ENCODE measurements around the gene SGSM1. TPM values are rescaled to one million over a fixed set of nuclear protein-coding genes. Genes with fewer than 3 reads are reported as not detected.

The SGSM1 gene
- total and polyA plus RNA-seq, 2 of the 4 experiments (the other 2 are of a cell fraction) = not detected

- no peak overlapping the region for H3K4me2 ChIP-seq (ENCODE audit: low read depth, low read length)
- H2BK120ac ChIP-seq (ENCODE audit: low read depth, low read length) = no peak overlapping the region
- dilution Hi-C loops (cut with HindIII; ENCODE audit: low sequenced_read_pairs, unreplicated experiment) (no loop called here), intact Hi-C loops (cut with micrococcal nuclease) (no loop called here), in situ Hi-C loops (cut with MboI; ENCODE audit: low sequenced_read_pairs) (no loop called here)
- DNase-seq = no peak
- no peak overlapping the region for H3K4ac ChIP-seq (ENCODE audit: low read depth, low read length)
- TF ChIP-seq CHD1 (IDR thresholded peaks at IDR 0.05; ENCODE audit: low read depth, low read length) (no peak), RAD21 (IDR thresholded peaks at IDR 0.05; ENCODE audit: low read length) (no peak), MXI1 (IDR thresholded peaks at IDR 0.05; ENCODE audit: borderline replicate concordance, low read depth, low read length) (no peak), USF2 (IDR thresholded peaks at IDR 0.05; ENCODE audit: low read depth, low read length) (no peak), SMC3 (IDR thresholded peaks at IDR 0.05; ENCODE audit: low read depth, low read length) (no peak), MAZ (IDR thresholded peaks at IDR 0.05; ENCODE audit: borderline replicate concordance, low read depth, low read length) (no peak), NFE2L2 (IDR thresholded peaks at IDR 0.05; ENCODE audit: low read depth, low read length) (no peak), RFX5 (IDR thresholded peaks at IDR 0.05; ENCODE audit: low read depth, low read length) (no peak), CEBPB (IDR thresholded peaks at IDR 0.05; ENCODE audit: low read depth, low read length) (no peak), CTCF (conservative IDR thresholded peaks at IDR 0.05; ENCODE audit: low read depth, low read length) (no peak)
- H2AK5ac ChIP-seq (ENCODE audit: low read depth, low read length) = no peak overlapping the region
- no peak overlapping the region for H2AK9ac ChIP-seq (replicated peaks; ENCODE audit: low read depth, low read length, poor library complexity)
- H3K36me3 ChIP-seq (ENCODE audit: control insufficient read depth, insufficient read depth, low read length) = no peaks in the 10 kb centered on the region
- H3K9me3 ChIP-seq (ENCODE audit: control insufficient read depth, insufficient read depth, low read length) = no peaks in the 10 kb centered on the region
- H3K27me3 ChIP-seq (ENCODE audit: control insufficient read depth, insufficient read depth, low read length) = peaks cover 4% of the 10 kb centered on the region; the same call in 1 of the 2 replicates
- H3K14ac ChIP-seq (replicated peaks; ENCODE audit: low read depth, low read length) = no peak overlapping the region
- no peak for ATAC-seq (ENCODE audit: low read depth)
- no TSS peak for BruUV-seq (replicated peaks)
- POLR2A ChIA-PET (ENCODE audit: unreplicated experiment) = no interaction called here
- CTCF ChIA-PET = no interaction called here
- H3K4me3 ChIP-seq (ENCODE audit: insufficient read depth, low read depth, low read length) = no peak overlapping the region
- H3K79me1 ChIP-seq (ENCODE audit: low read depth in 1 of 2, low read length in 2 of 2) = no peaks in the 10 kb centered on the region
- H3K18ac ChIP-seq (ENCODE audit: low read depth, low read length) = no peak overlapping the region
- no peak overlapping the region for H3K23ac ChIP-seq (ENCODE audit: low read depth, low read length)
- H2BK20ac ChIP-seq (ENCODE audit: low read depth, low read length) = no peak overlapping the region
- H4K5ac ChIP-seq (ENCODE audit: low read depth, low read length) = no peak overlapping the region
- no peak overlapping the region for H3K27ac ChIP-seq (ENCODE audit: insufficient read depth, low read length)
- no peaks in the 10 kb centered on the region for H3K9me1 ChIP-seq (ENCODE audit: insufficient read depth, low read length)
- no peak overlapping the region for H2BK15ac ChIP-seq (ENCODE audit: low read depth, low read length)
- no peak overlapping the region for H2BK5ac ChIP-seq (ENCODE audit: low read depth, low read length, poor library complexity, severe bottlenecking)
- WGBS, 2 experiments (ENCODE audit: extremely low coverage in 2 of 2, insufficient read length in 1 of 2) = no CpG with 5 or more reads among the region's 2 CpGs
- H2AFZ ChIP-seq (replicated peaks; ENCODE audit: low read length, poor library complexity) = no peak overlapping the region
- H3K56ac ChIP-seq (ENCODE audit: extremely low read depth, insufficient read depth, low read length) = no peak overlapping the region
- no peak overlapping the region for H3K9ac ChIP-seq (ENCODE audit: low read depth, low read length)
- no peak overlapping the region for H4K91ac ChIP-seq (ENCODE audit: insufficient read depth, low read depth, low read length)
- H4K20me1 ChIP-seq (ENCODE audit: insufficient read depth, low read length) = no peaks in the 10 kb centered on the region
- H4K8ac ChIP-seq (ENCODE audit: low read depth in 2 of 2, low read length in 2 of 2) = no peak overlapping the region
- no peaks in the 10 kb centered on the region for H3K4me1 ChIP-seq (ENCODE audit: control insufficient read depth, insufficient read depth, low read length)
Observed at GRCh38 chr22:24819487-24819886, 13.5 kb downstream of the SGSM1 start.

Data from IMR-90 (cell line).